Right lobe of liver (tissue), 4 donors: ENCODE results near the gene GRAMD4.

Experiments
- CTCF ChIP-seq, 4 donors: fragments of 200-600 bp in 3 of 4; fragments of 450-650 bp in 1 of 4; IDR thresholded peaks; one replicate each; pipeline versions ENCODE4 v1.5.1 to v1.8.0; 2016 to 2022; ENCODE audit warnings: antibody characterized with exemption in 4 of 4, mild to moderate bottlenecking in 2 of 4
- POLR2A ChIP-seq: fragments of 450-650 bp; IDR thresholded peaks from one replicate; pipeline ENCODE4 v1.6.1; 2017; ENCODE audit warnings: antibody characterized with exemption, mild to moderate bottlenecking
- donor health status: DM: no; HTN: no; CAD: no.
- donor health status: DM: no; HTN: no; CAD: no.
- donor health status: DM: no; HTN: yes; CAD: no.

DNA sequence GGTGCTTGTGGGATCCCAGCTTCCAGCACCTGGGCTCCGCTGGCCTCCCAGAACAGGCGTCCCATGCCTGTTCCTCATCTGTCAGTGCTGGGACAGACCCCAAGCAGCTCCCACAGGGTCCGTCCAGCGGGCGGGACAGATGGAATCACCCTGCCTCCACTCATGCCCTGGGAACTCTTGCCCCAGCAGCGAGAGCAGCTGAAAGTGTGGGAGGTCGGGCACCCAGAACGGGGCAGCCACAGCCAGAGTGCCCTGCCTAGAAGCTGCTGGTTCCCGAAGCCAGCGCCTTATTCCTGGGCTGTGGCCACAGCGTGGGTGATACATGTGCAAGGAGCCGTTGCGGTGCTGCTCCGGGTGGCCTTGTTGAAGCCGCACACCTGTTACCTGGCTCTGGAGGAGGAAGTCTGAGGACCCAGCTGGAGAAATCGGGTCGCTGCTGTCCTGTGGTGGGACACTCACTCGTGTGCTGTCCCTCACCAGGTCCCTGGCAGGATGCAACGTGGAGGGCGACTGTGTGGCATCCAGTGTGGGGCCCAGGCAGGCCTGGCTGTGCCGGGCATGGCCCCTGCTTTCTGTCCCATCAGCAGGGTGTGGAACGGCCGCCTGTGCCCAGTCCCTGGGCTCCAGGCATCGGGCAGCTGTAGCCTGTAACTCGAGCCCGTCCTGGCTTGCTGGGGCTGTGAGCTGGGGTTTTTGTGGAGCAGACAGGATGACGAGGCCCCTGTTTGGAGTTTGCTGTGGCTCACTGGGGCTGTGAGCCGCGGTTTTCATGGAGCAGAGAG is 16.2 kb downstream of the GRAMD4 start:
- TF ChIP-seq POLR2A: no peak
- TF ChIP-seq CTCF (IDR thresholded peaks at IDR 0.05): no peak
